ENCODE data around the gene TTC9. TPM values are rescaled to one million over a fixed set of nuclear protein-coding genes. Genes with fewer than 3 reads are reported as not detected.

TTC9 gene
- total and polyA plus RNA-seq, 9 of the 15 experiments (the other 6 are each of a cell fraction or from before 2014, with no cell fraction given): 0.07 TPM; not detected in 8

DNA sequence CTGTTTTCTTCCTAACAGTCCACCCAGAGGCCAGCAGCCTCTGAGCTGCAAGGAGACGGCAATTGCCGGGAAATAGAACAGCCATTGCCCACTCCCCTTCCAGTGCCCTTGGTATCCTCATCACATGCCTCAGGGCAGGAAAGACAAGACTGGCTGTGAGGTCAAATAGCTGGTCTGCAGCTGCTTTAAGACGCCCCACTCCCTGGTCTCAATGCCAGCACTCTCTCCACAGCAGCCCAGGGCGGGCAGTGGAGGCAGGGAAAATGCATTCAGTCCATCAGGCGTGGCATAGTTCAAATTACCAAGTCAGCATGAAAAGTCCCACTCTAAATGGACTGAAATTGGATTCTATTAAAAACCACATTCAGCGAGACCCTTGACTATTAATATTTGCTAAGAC is 35.6 kb downstream of the TTC9 start:
- FAIRE-seq: no peak
- intact Hi-C loops (cut with micrococcal nuclease): no loop called here
- no peaks in the 10 kb centered on the region for H3K79me2 ChIP-seq (ENCODE audit: control insufficient read depth, insufficient read depth, low read length)
- TF ChIP-seq TAF9B (IDR thresholded peaks at IDR 0.05; ENCODE audit: partially characterized antibody): no peak
- TF ChIP-seq ZNF23 (CRISPR knock-in tag; IDR thresholded peaks at IDR 0.05): no peak
- TF ChIP-seq GATAD2A (IDR thresholded peaks at IDR 0.05): no peak
- TF ChIP-seq SMAD3 (CRISPR knock-in tag; conservative IDR thresholded peaks at IDR 0.05): no peak
- no peak for TF ChIP-seq MXI1 (IDR thresholded peaks at IDR 0.05; ENCODE audit: low read depth, low read length)
- no peak for TF ChIP-seq NFIX (CRISPR knock-in tag; IDR thresholded peaks at IDR 0.05; ENCODE audit: low read depth)
- TF ChIP-seq ZC3H4 (CRISPR knock-in tag; IDR thresholded peaks at IDR 0.05; ENCODE audit: borderline replicate concordance): no peak
- no peak for TF ChIP-seq ZNF589 (CRISPR knock-in tag; IDR thresholded peaks at IDR 0.05; ENCODE audit: low read depth)
- TF ChIP-seq ZNF134 (CRISPR knock-in tag; conservative IDR thresholded peaks at IDR 0.05): no peak
- no peak for TF ChIP-seq POLR2G (IDR thresholded peaks at IDR 0.05; ENCODE audit: low read depth, low read length)
- no peak for TF ChIP-seq ZNF239 (CRISPR knock-in tag; IDR thresholded peaks at IDR 0.05)
- TF ChIP-seq, protein P1, sequence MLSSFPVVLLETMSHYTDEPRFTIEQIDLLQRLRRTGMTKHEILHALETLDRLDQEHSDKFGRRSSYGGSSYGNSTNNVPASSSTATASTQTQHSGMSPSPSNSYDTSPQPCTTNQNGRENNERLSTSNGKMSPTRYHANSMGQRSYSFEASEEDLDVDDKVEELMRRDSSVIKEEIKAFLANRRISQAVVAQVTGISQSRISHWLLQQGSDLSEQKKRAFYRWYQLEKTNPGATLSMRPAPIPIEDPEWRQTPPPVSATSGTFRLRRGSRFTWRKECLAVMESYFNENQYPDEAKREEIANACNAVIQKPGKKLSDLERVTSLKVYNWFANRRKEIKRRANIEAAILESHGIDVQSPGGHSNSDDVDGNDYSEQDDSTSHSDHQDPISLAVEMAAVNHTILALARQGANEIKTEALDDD (IDR thresholded peaks at IDR 0.05): no peak
- H3K9me1 ChIP-seq (ENCODE audit: control insufficient read depth, insufficient read depth, low read length): no peaks in the 10 kb centered on the region
- no peak overlapping the region for H3K4me2 ChIP-seq (ENCODE audit: insufficient read depth, low read length)
- DNase-seq (ENCODE audit: extremely low read depth in 1 of 4, low spot score in 3 of 4): no peak
- BruUV-seq (replicated peaks): no TSS peak
- peaks cover 5 to 12% of the 10 kb centered on the region in 2 experiments; a peak in 3 of 5 replicates for H3K27me3 ChIP-seq (ENCODE audit: control insufficient read depth in 2 of 2, insufficient read depth in 2 of 2, low read length in 2 of 2)
- in situ Hi-C loops (cut with MboI): no loop called here
- H2AFZ ChIP-seq (ENCODE audit: low read depth, low read length): no peak overlapping the region
- ChIA-PET POLR2A (no interaction called here), CTCF (ENCODE audit: low intra/inter-chr PET ratio) (interaction anchor here (0.7 kb wide), 1 partner anchor 140 kb away, joined by 3 read pairs; no protein-coding TSS in a partner anchor)
- H3K27ac ChIP-seq (ENCODE audit: extremely low read depth, low read depth, low read length): no peak overlapping the region
- H3K4me1 ChIP-seq (replicated peaks in 1 of 2; ENCODE audit: control insufficient read depth in 2 of 2, insufficient read depth in 2 of 2, low read length in 2 of 2): no peaks in the 10 kb centered on the region
- H3K4me3 ChIP-seq: no peak overlapping the region
- H3K36me3 ChIP-seq (ENCODE audit: control insufficient read depth, insufficient read depth, low read length): no peaks in the 10 kb centered on the region
- no peak for ATAC-seq
- no peaks in the 10 kb centered on the region for H4K20me1 ChIP-seq (replicated peaks; ENCODE audit: control insufficient read depth, insufficient read depth, low read length)
- 7% methylated on average over 5 of the region's 6 CpGs for WGBS (ENCODE audit: insufficient coverage, low coverage, missing lambda C conversion rate)
- H3K9me3 ChIP-seq (replicated peaks; ENCODE audit: control insufficient read depth, insufficient read depth, low read depth, low read length): no peaks in the 10 kb centered on the region
- no peak overlapping the region for H3K9ac ChIP-seq (ENCODE audit: insufficient read depth in 1 of 2, low read depth in 2 of 2, low read length in 2 of 2)
